ENCODE measurements around the gene UCP2. TPM values are rescaled to one million over a fixed set of nuclear protein-coding genes. Genes with fewer than 3 reads are reported as not detected.

The UCP2 gene
- total and polyA plus RNA-seq, 7 donors: 11.8 to 99.5 (median 74.5) TPM

DNA sequence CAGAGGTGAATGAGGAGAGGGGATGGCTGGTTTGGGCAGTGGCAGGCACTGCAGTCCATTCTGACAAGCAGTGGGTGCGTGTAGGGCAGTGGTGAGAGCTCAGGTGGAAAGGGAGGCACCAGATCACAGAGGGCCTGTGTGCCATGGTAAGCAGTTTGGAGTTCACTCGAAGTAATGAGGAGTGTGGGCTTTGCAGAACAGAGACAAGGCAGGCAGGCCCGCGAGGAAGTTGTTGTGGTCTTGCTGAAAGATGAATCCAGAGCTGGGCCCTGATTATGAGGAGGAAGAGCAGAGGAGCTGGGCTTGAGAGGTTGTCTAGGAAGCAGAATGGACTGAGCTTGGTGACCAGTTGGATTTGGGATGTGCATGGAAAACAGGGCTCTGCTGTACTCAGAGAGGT lies 33.4 kb downstream of the UCP2 start:
- no peaks in the 10 kb centered on the region for H3K36me3 ChIP-seq (ENCODE audit: insufficient read depth in 1 of 2, low read depth in 1 of 2)
- no peaks in the 10 kb centered on the region for H3K9me3 ChIP-seq
- no peak overlapping the region for H3K27ac ChIP-seq
- ATAC-seq (no peak), DNase-seq (no peak)
- no peak overlapping the region for H3K4me3 ChIP-seq
- WGBS, 3 donors: 75 to 92% (median 90%) methylated on average over 4 of the region's 4 CpGs
- intact Hi-C loops (cut with DNase I): no loop called here
- H3K27me3 ChIP-seq (ENCODE audit: insufficient read depth in 3 of 3, low read length in 2 of 3): no peaks in the 10 kb centered on the region
- TF ChIP-seq, protein P1, sequence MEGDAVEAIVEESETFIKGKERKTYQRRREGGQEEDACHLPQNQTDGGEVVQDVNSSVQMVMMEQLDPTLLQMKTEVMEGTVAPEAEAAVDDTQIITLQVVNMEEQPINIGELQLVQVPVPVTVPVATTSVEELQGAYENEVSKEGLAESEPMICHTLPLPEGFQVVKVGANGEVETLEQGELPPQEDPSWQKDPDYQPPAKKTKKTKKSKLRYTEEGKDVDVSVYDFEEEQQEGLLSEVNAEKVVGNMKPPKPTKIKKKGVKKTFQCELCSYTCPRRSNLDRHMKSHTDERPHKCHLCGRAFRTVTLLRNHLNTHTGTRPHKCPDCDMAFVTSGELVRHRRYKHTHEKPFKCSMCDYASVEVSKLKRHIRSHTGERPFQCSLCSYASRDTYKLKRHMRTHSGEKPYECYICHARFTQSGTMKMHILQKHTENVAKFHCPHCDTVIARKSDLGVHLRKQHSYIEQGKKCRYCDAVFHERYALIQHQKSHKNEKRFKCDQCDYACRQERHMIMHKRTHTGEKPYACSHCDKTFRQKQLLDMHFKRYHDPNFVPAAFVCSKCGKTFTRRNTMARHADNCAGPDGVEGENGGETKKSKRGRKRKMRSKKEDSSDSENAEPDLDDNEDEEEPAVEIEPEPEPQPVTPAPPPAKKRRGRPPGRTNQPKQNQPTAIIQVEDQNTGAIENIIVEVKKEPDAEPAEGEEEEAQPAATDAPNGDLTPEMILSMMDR (IDR thresholded peaks at IDR 0.05): no peak
- no peaks in the 10 kb centered on the region for H3K4me1 ChIP-seq

DNA sequence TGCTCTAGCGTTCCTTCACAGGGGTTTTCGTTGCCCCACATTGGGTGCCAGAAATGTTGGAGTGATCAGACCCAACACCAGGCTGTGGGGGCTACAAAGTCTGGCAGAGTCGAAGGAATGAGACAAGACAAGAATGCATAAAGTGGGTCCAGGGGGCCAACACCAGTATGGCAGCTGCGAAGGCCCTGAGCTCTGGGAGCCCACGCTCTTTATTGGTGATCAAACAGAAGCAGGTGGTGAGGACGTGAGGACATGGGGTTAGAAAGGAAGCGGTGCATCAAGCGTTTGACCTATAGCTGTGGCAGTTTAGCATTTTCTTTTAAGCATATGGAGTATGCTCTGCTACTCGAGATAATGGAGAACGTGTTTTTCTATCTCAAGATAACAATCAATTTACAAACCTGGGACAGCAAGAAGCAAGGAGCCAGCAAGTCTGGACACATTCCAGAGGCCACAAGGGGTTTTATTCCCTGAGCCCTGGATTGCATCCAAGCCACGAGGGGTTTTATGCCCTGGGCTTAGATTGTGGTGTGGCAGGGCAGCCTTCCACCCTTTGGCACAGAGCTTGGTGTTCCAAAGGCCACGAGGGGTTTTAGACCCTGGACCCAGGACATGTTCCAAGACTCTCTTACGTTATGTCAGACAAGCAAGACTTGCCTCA lies 35.7 kb downstream of the UCP2 start:
- Histone ChIP-seq H3K36me3 (ENCODE audit: insufficient read depth in 1 of 2, low read depth in 1 of 2) (no peaks in the 10 kb centered on the region), H3K27me3 (ENCODE audit: insufficient read depth in 3 of 3, low read length in 2 of 3) (no peaks in the 10 kb centered on the region), H3K4me1 (no peaks in the 10 kb centered on the region), H3K27ac (no peak overlapping the region), H3K4me3 (no peak overlapping the region), H3K9me3 (no peaks in the 10 kb centered on the region)
- TF ChIP-seq, protein P1 (IDR thresholded peaks at IDR 0.05): no peak
- ATAC-seq (no peak), DNase-seq (no peak)
- WGBS, 3 donors: 82 to 89% (median 84%) methylated on average over 13 of the region's 13 CpGs
- intact Hi-C loops (cut with DNase I): no loop called here

DNA sequence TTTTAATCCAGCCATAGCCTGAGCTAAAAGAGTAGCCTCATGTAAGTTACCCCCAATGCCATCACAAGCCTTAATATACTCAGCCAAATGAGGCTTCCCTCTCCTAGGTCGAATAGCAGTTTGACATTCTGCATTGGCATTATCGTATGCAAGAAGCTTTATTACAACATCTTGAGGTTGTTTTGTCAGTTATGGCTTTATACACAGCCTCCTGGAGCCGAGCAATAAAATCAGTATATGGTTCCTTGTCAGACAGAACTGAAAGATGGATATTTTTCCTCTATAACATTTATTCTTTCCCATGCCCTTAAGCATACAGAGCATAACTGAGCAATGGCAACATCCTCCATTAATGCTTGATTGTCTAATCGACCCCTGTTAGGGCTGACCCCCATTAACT lies 37.2 kb downstream of the UCP2 start:
- H3K4me1 ChIP-seq: no peaks in the 10 kb centered on the region
- no peak overlapping the region for H3K27ac ChIP-seq
- H3K9me3 ChIP-seq: no peaks in the 10 kb centered on the region
- 75 to 80% (median 77%) methylated on average over 4 of the region's 4 CpGs for WGBS, 3 donors
- no peaks in the 10 kb centered on the region for H3K27me3 ChIP-seq (ENCODE audit: insufficient read depth in 3 of 3, low read length in 2 of 3)
- DNase-seq (no peak), ATAC-seq (no peak)
- TF ChIP-seq, protein P1 (IDR thresholded peaks at IDR 0.05): no peak
- intact Hi-C loops (cut with DNase I): no loop called here
- no peak overlapping the region for H3K4me3 ChIP-seq
- H3K36me3 ChIP-seq (ENCODE audit: insufficient read depth in 1 of 2, low read depth in 1 of 2): no peaks in the 10 kb centered on the region

DNA sequence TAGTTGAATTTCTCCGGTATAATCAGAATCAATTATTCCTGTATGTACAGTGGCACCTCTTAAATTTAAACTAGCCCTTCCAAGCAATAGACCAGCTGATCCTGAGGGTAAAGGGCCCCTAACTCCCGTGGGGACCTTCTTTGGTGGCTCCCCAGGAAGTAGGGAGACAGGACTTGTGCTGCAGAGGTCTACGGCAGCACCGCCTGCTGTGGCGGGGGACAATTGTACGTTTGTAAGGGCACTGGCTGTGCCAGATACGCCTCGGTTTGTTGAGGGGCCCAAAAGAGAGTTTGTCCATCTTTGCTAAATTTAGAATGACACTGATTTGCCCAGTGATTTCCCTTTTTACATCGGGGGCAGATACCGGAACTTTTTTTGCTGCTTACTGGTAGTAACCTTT lies 37.7 kb downstream of the UCP2 start:
- TF ChIP-seq, protein P1 (IDR thresholded peaks at IDR 0.05): no peak
- DNase-seq (no peak), ATAC-seq (no peak)
- Histone ChIP-seq H3K27me3 (ENCODE audit: insufficient read depth in 3 of 3, low read length in 2 of 3) (no peaks in the 10 kb centered on the region), H3K4me1 (no peaks in the 10 kb centered on the region), H3K9me3 (no peaks in the 10 kb centered on the region), H3K27ac (no peak overlapping the region), H3K4me3 (no peak overlapping the region), H3K36me3 (ENCODE audit: insufficient read depth in 1 of 2, low read depth in 1 of 2) (no peaks in the 10 kb centered on the region)
- intact Hi-C loops (cut with DNase I): no loop called here
- WGBS, 3 donors: 83 to 88% (median 84%) methylated on average over 10 of the region's 10 CpGs

DNA sequence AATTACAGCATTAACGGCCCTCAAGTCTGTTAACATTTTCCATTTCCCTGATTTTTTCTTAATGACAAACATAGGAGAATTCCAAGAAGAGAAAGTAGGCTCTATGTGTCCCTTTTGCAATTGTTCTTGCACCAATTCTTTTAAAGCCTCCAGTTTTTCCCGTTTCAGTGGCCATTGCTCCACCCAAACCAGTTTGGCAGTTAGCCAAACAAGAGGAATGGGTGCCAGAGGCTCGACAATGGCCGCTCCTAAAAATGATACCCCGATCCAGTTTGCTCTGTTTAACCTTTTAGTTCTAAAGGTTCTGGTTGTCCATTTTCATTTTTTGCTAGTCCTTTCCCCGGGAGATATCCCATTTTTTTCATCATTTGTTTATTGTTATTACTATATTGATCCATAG lies 38.6 kb downstream of the UCP2 start:
- H3K27ac ChIP-seq: no peak overlapping the region
- H3K36me3 ChIP-seq (ENCODE audit: insufficient read depth in 1 of 2, low read depth in 1 of 2): no peaks in the 10 kb centered on the region
- ATAC-seq (no peak), DNase-seq (no peak)
- no peaks in the 10 kb centered on the region for H3K4me1 ChIP-seq
- H3K9me3 ChIP-seq: no peaks in the 10 kb centered on the region
- intact Hi-C loops (cut with DNase I): no loop called here
- TF ChIP-seq, protein P1 (IDR thresholded peaks at IDR 0.05): no peak
- H3K27me3 ChIP-seq (ENCODE audit: insufficient read depth in 3 of 3, low read length in 2 of 3): no peaks in the 10 kb centered on the region
- H3K4me3 ChIP-seq: no peak overlapping the region
- WGBS, 3 donors: 39 to 52% (median 39%) methylated on average over 6 of the region's 6 CpGs
